ENCODE data around the gene IGSF9.

The IGSF9 gene

GRCh38 chr1:159974350-159974965, 29.0 kb upstream of the IGSF9 start:
- DNase-seq (ENCODE audit: low read depth), result no peak

- no peak for DNase-seq (ENCODE audit: low read depth)
These were observed 28.0 kb upstream of the IGSF9 start for GRCh38 chr1:159973350-159973940.

GRCh38 chr1:159972443-159973205, 27.2 kb upstream of the IGSF9 start:
- DNase-seq (ENCODE audit: low read depth), result no peak

GRCh38 chr1:159970932-159971342, 25.5 kb upstream of the IGSF9 start:
- DNase-seq (ENCODE audit: low read depth), result no peak

- DNase-seq (ENCODE audit: low read depth), result no peak
These were observed 23.5 kb upstream of the IGSF9 start for GRCh38 chr1:159968901-159969300.

- no peak for DNase-seq (ENCODE audit: low read depth)
These were observed 19.9 kb upstream of the IGSF9 start for GRCh38 chr1:159965263-159965662.

GRCh38 chr1:159964144-159964543, 18.7 kb upstream of the IGSF9 start:
- DNase-seq (ENCODE audit: low read depth), result no peak

GRCh38 chr1:159962176-159962575, 16.8 kb upstream of the IGSF9 start:
- DNase-seq (ENCODE audit: low read depth), result no peak

- DNase-seq (ENCODE audit: low read depth), result no peak
These were observed 16.2 kb upstream of the IGSF9 start for GRCh38 chr1:159961636-159962035.

GRCh38 chr1:159960721-159961381, 15.4 kb upstream of the IGSF9 start:
- no peak for DNase-seq (ENCODE audit: low read depth)

- DNase-seq (ENCODE audit: low read depth), result no peak
These were observed 14.0 kb upstream of the IGSF9 start for GRCh38 chr1:159959451-159959850.

GRCh38 chr1:159958719-159959380, 13.4 kb upstream of the IGSF9 start:
- no peak for DNase-seq (ENCODE audit: low read depth)

GRCh38 chr1:159957824-159958268, 12.4 kb upstream of the IGSF9 start:
- no peak for DNase-seq (ENCODE audit: low read depth)

- DNase-seq (ENCODE audit: low read depth), result no peak
These were observed 10.0 kb upstream of the IGSF9 start for GRCh38 chr1:159955456-159955855.

GRCh38 chr1:159953536-159954515, 8.4 kb upstream of the IGSF9 start, which contains the start of gene SLAMF9:
TSS of gene SLAMF9 (minus strand) at chr1:159954237. CDS start at chr1:159954137, 100 bp downstream.
- DNase-seq (ENCODE audit: low read depth), result no peak

GRCh38 chr1:159952932-159953331, 7.5 kb upstream of the IGSF9 start:
- DNase-seq (ENCODE audit: low read depth), result no peak

- DNase-seq (ENCODE audit: low read depth), result no peak
These were observed 6.1 kb upstream of the IGSF9 start for GRCh38 chr1:159951551-159951950.

- DNase-seq (ENCODE audit: low read depth), result no peak
These were observed 5.6 kb upstream of the IGSF9 start for GRCh38 chr1:159951016-159951415.

- DNase-seq (ENCODE audit: low read depth), result no peak
These were observed 4.6 kb upstream of the IGSF9 start for GRCh38 chr1:159949981-159950381.

- DNase-seq (ENCODE audit: low read depth), result no peak
These were observed 3.7 kb upstream of the IGSF9 start for GRCh38 chr1:159949123-159949522.

- no peak for DNase-seq (ENCODE audit: low read depth)
These were observed 2.5 kb upstream of the IGSF9 start for GRCh38 chr1:159947942-159948341.

Data from stimulated activated CD8-positive, alpha-beta memory T cell treated with anti-CD3 and anti-CD28 coated beads, Interleukin-15, amount 100 ng/mL, for 24 hours (primary cell).